Measurements from ENCODE around the gene SDF4. TPM values are rescaled to one million over a fixed set of nuclear protein-coding genes. Genes with fewer than 3 reads are reported as not detected.

Gene SDF4
- total and polyA plus RNA-seq, 2 experiments from 2014 or later = 45.0 to 62.6 TPM

DNA sequence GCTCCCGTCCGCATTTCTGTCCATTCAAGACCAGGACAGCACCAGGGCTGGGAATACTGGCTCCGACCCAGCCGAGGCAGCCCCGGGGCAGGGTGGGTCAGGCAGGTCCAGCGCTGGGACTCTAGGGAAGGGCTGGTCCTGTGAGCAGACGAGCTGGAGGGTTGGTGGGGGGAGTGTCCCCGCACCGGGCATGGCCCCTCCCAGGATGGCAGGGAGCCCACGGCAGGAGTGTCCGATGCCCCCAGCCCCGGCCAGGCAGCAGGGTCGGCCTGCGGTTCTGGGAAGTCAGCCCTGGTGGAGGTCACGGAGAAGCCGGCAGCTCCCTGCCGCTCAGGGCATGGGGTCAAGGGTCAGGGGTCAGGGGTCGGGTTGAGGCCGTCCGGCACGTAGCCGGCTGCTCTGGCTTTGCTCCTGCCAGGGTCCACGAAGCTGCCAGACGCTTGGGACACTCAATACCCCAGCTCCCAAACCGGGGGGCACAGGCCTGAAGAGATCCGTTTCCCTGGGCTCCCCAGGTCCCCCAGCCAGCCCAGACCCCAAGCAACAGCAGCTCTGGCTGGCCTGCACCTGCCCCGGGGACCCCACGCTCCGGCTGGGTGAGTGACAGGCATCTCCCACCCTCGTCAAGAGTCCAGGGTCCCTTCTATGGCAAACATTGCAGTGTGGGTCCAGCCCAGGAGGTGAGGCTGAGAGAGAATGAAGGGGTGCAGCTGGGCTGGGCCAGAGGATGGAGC, 8.0 kb upstream of the SDF4 start (continued):
- TF ChIP-seq, protein P1, sequence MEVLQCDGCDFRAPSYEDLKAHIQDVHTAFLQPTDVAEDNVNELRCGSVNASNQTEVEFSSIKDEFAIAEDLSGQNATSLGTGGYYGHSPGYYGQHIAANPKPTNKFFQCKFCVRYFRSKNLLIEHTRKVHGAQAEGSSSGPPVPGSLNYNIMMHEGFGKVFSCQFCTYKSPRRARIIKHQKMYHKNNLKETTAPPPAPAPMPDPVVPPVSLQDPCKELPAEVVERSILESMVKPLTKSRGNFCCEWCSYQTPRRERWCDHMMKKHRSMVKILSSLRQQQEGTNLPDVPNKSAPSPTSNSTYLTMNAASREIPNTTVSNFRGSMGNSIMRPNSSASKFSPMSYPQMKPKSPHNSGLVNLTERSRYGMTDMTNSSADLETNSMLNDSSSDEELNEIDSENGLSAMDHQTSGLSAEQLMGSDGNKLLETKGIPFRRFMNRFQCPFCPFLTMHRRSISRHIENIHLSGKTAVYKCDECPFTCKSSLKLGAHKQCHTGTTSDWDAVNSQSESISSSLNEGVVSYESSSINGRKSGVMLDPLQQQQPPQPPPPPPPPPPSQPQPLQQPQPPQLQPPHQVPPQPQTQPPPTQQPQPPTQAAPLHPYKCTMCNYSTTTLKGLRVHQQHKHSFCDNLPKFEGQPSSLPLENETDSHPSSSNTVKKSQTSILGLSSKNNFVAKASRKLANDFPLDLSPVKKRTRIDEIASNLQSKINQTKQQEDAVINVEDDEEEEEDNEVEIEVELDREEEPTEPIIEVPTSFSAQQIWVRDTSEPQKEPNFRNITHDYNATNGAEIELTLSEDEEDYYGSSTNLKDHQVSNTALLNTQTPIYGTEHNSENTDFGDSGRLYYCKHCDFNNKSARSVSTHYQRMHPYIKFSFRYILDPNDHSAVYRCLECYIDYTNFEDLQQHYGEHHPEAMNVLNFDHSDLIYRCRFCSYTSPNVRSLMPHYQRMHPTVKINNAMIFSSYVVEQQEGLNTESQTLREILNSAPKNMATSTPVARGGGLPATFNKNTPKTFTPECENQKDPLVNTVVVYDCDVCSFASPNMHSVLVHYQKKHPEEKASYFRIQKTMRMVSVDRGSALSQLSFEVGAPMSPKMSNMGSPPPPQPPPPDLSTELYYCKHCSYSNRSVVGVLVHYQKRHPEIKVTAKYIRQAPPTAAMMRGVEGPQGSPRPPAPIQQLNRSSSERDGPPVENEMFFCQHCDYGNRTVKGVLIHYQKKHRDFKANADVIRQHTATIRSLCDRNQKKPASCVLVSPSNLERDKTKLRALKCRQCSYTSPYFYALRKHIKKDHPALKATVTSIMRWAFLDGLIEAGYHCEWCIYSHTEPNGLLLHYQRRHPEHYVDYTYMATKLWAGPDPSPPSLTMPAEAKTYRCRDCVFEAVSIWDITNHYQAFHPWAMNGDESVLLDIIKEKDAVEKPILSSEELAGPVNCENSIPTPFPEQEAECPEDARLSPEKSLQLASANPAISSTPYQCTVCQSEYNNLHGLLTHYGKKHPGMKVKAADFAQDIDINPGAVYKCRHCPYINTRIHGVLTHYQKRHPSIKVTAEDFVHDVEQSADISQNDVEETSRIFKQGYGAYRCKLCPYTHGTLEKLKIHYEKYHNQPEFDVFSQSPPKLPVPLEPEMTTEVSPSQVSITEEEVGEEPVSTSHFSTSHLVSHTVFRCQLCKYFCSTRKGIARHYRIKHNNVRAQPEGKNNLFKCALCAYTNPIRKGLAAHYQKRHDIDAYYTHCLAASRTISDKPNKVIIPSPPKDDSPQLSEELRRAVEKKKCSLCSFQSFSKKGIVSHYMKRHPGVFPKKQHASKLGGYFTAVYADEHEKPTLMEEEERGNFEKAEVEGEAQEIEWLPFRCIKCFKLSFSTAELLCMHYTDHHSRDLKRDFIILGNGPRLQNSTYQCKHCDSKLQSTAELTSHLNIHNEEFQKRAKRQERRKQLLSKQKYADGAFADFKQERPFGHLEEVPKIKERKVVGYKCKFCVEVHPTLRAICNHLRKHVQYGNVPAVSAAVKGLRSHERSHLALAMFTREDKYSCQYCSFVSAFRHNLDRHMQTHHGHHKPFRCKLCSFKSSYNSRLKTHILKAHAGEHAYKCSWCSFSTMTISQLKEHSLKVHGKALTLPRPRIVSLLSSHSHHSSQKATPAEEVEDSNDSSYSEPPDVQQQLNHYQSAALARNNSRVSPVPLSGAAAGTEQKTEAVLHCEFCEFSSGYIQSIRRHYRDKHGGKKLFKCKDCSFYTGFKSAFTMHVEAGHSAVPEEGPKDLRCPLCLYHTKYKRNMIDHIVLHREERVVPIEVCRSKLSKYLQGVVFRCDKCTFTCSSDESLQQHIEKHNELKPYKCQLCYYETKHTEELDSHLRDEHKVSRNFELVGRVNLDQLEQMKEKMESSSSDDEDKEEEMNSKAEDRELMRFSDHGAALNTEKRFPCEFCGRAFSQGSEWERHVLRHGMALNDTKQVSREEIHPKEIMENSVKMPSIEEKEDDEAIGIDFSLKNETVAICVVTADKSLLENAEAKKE (CRISPR knock-in tag; IDR thresholded peaks at IDR 0.05) = no peak
- no peak for TF ChIP-seq POLR2AphosphoS5 (IDR thresholded peaks at IDR 0.05; ENCODE audit: low read depth)
- TF ChIP-seq, protein P2, sequence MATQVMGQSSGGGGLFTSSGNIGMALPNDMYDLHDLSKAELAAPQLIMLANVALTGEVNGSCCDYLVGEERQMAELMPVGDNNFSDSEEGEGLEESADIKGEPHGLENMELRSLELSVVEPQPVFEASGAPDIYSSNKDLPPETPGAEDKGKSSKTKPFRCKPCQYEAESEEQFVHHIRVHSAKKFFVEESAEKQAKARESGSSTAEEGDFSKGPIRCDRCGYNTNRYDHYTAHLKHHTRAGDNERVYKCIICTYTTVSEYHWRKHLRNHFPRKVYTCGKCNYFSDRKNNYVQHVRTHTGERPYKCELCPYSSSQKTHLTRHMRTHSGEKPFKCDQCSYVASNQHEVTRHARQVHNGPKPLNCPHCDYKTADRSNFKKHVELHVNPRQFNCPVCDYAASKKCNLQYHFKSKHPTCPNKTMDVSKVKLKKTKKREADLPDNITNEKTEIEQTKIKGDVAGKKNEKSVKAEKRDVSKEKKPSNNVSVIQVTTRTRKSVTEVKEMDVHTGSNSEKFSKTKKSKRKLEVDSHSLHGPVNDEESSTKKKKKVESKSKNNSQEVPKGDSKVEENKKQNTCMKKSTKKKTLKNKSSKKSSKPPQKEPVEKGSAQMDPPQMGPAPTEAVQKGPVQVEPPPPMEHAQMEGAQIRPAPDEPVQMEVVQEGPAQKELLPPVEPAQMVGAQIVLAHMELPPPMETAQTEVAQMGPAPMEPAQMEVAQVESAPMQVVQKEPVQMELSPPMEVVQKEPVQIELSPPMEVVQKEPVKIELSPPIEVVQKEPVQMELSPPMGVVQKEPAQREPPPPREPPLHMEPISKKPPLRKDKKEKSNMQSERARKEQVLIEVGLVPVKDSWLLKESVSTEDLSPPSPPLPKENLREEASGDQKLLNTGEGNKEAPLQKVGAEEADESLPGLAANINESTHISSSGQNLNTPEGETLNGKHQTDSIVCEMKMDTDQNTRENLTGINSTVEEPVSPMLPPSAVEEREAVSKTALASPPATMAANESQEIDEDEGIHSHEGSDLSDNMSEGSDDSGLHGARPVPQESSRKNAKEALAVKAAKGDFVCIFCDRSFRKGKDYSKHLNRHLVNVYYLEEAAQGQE (IDR thresholded peaks at IDR 0.05; ENCODE audit: unreplicated experiment) = no peak
- TF ChIP-seq, protein P3, sequence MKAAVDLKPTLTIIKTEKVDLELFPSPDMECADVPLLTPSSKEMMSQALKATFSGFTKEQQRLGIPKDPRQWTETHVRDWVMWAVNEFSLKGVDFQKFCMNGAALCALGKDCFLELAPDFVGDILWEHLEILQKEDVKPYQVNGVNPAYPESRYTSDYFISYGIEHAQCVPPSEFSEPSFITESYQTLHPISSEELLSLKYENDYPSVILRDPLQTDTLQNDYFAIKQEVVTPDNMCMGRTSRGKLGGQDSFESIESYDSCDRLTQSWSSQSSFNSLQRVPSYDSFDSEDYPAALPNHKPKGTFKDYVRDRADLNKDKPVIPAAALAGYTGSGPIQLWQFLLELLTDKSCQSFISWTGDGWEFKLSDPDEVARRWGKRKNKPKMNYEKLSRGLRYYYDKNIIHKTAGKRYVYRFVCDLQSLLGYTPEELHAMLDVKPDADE (IDR thresholded peaks at IDR 0.05) = no peak
- TF ChIP-seq NANOG (IDR thresholded peaks at IDR 0.05; ENCODE audit: borderline replicate concordance) = no peak
- no peak for TF ChIP-seq ZNF331 (CRISPR knock-in tag; IDR thresholded peaks at IDR 0.05; ENCODE audit: low read depth)
- no peak for TF ChIP-seq STAT1 (IDR thresholded peaks at IDR 0.05; ENCODE audit: unreplicated experiment)
- TF ChIP-seq JUNB (IDR thresholded peaks at IDR 0.05; ENCODE audit: unreplicated experiment) = no peak
- TF ChIP-seq CREB1 (CRISPR knock-in tag; IDR thresholded peaks at IDR 0.05; ENCODE audit: low read depth) = no peak
